Neural crest cell (in vitro differentiated cells): ENCODE measurements around the gene LSM12. TPM values are rescaled to one million over a fixed set of nuclear protein-coding genes. Genes with fewer than 3 reads are reported as not detected.
A peak's percentile ranks its signal among the peaks of the same experiment; 100 is the strongest.

Experiments used
- DNase-seq: peaks from one replicate; pipeline ENCODE4 v3.0.0; 2021; ENCODE audit warnings: low read depth, mixed read lengths, low spot score
- H3K27ac Mint-ChIP-seq: one replicate; pipeline ENCODE4 v1.8.0; 2021; ENCODE audit warnings: mild to moderate bottlenecking, mixed read lengths; ENCODE audit not compliant: unreplicated experiment
- H3K27me3 Mint-ChIP-seq: 2 replicates; pipeline ENCODE4 v1.8.0; 2021; ENCODE audit warnings: low read depth, mild to moderate bottlenecking, mixed read lengths
- H3K36me3 Mint-ChIP-seq: 2 replicates; pipeline ENCODE4 v1.8.0; 2021; ENCODE audit warnings: low read depth, mild to moderate bottlenecking, mixed read lengths
- H3K4me1 Mint-ChIP-seq: 2 replicates; pipeline ENCODE4 v1.8.0; 2021; ENCODE audit warnings: mixed read lengths
- H3K4me3 Mint-ChIP-seq: one replicate; pipeline ENCODE4 v1.8.0; 2021; ENCODE audit warnings: mild to moderate bottlenecking, mixed read lengths
- H3K9me3 Mint-ChIP-seq: 2 replicates; pipeline ENCODE4 v1.8.0; 2021; ENCODE audit warnings: mixed read lengths
- CTCF ChIP-seq: fragments of 200-600 bp; sonication (generic); conservative IDR thresholded peaks from 2 replicates; pipeline ENCODE4 v1.5.0; 2021; ENCODE audit warnings: antibody characterized with exemption, mild to moderate bottlenecking
- total RNA-seq: library from RNA; stranded (reverse); gene quantifications from 2 replicates; pipeline ENCODE4 v1.2.1, GENCODE V29; 2021

Gene LSM12
- total RNA-seq, 1 donor from 2014 or later = 60.9 TPM

GRCh38 chr17:44045486-44045885 lies 21.0 kb downstream of the LSM12 start:
- TF ChIP-seq CTCF = no peak
- peaks cover 9% of the 10 kb centered on the region for H3K36me3 Mint-ChIP-seq
- H3K4me3 Mint-ChIP-seq = no peak overlapping the region
- H3K9me3 Mint-ChIP-seq = no peaks in the 10 kb centered on the region
- DNase-seq = no peak
- peaks cover 9% of the 10 kb centered on the region for H3K4me1 Mint-ChIP-seq
- H3K27me3 Mint-ChIP-seq = no peaks in the 10 kb centered on the region
- H3K27ac Mint-ChIP-seq = no peak overlapping the region

- no peak overlapping the region for H3K4me3 Mint-ChIP-seq
- peaks cover 10% of the 10 kb centered on the region for H3K36me3 Mint-ChIP-seq
- no peaks in the 10 kb centered on the region for H3K27me3 Mint-ChIP-seq
- H3K4me1 Mint-ChIP-seq = peaks cover 9% of the 10 kb centered on the region
- TF ChIP-seq CTCF = no peak
- no peak for DNase-seq
- no peaks in the 10 kb centered on the region for H3K9me3 Mint-ChIP-seq
- H3K27ac Mint-ChIP-seq = no peak overlapping the region
These were observed 22.4 kb downstream of the LSM12 start for GRCh38 chr17:44044071-44044470.

GRCh38 chr17:44043272-44043696 lies 23.2 kb downstream of the LSM12 start:
- no peak overlapping the region for H3K27ac Mint-ChIP-seq
- H3K27me3 Mint-ChIP-seq = no peaks in the 10 kb centered on the region
- no peak for TF ChIP-seq CTCF
- peaks cover 7% of the 10 kb centered on the region for H3K36me3 Mint-ChIP-seq
- H3K9me3 Mint-ChIP-seq = no peaks in the 10 kb centered on the region
- peaks cover 9% of the 10 kb centered on the region for H3K4me1 Mint-ChIP-seq
- DNase-seq = no peak
- no peak overlapping the region for H3K4me3 Mint-ChIP-seq

GRCh38 chr17:44039829-44040635 lies 26.4 kb downstream of the LSM12 start:
- H3K27ac Mint-ChIP-seq = no peak overlapping the region
- H3K36me3 Mint-ChIP-seq = peaks cover 7% of the 10 kb centered on the region

GRCh38 chr17:44038604-44039011 lies 27.9 kb downstream of the LSM12 start:
- H3K4me1 Mint-ChIP-seq = peaks cover 6% of the 10 kb centered on the region
- DNase-seq = no peak
- no peak overlapping the region for H3K4me3 Mint-ChIP-seq
- H3K9me3 Mint-ChIP-seq = no peaks in the 10 kb centered on the region
- H3K27me3 Mint-ChIP-seq = no peaks in the 10 kb centered on the region
- TF ChIP-seq CTCF = no peak
- H3K27ac Mint-ChIP-seq = no peak overlapping the region
- H3K36me3 Mint-ChIP-seq = peaks cover 7% of the 10 kb centered on the region

More at GRCh38 chr17:44039829-44040635, 26.4 kb downstream of the LSM12 start:
- peaks cover 9% of the 10 kb centered on the region for H3K4me1 Mint-ChIP-seq
- no peaks in the 10 kb centered on the region for H3K9me3 Mint-ChIP-seq
- no peak for TF ChIP-seq CTCF
- DNase-seq = no peak
- H3K27me3 Mint-ChIP-seq = no peaks in the 10 kb centered on the region
- peak overlapping the region; percentile 16 for H3K4me3 Mint-ChIP-seq
